Activated CD4-positive, alpha-beta T cell treated with anti-CD3 and anti-CD28 coated beads, Interleukin-2, amount 50 U/mL, for 16 hours (primary cell): ENCODE data around the gene PCDHGB7.
"Not testable (repeated sequence)": the region's sequence is repeated elsewhere in the genome, so short reads cannot be mapped to it uniquely, and the experiment has no call there.

ENCODE experiments used
- DNase-seq: peaks from one replicate; pipeline ENCODE4 v3.0.0-alpha.2; 2020

The PCDHGB7 gene

DNA sequence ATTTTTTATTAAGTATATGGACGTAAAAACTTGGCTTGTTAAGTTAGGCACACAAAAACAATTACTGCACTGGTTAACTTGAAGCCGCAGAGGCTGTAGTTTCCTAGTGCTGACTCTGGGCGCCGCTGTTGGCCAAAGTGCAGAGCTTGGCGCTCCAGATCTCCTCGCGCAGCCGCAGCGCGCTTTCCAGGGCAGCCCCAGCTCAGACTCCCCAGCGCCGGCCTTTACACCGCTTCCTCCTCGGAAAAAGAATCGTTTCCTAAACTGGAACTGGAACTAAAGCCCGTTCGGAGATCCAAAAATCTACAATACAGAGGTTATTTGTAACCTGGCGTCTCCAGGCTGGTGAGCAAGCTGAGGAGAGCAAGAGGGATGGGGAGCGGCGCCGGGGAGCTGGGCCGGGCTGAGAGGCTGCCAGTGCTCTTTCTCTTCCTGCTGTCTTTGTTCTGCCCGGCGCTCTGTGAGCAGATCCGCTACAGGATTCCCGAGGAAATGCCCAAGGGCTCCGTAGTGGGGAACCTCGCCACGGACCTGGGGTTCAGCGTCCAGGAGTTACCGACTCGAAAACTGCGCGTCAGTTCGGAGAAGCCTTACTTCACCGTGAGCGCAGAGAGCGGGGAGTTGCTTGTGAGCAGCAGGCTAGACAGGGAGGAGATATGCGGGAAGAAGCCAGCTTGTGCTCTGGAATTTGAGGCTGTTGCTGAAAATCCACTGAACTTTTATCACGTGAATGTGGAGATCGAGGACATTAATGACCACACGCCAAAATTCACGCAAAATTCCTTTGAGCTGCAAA is 19.5 kb upstream of the PCDHGB7 start, which contains the start of gene PCDHGB5:
Gene PCDHGB5, plus strand, starts transcription at position 192 of the 796 bp plus-strand sequence. Its CDS starts 181 bp downstream, at position 373.
- DNase-seq, result peak; percentile 48

DNA sequence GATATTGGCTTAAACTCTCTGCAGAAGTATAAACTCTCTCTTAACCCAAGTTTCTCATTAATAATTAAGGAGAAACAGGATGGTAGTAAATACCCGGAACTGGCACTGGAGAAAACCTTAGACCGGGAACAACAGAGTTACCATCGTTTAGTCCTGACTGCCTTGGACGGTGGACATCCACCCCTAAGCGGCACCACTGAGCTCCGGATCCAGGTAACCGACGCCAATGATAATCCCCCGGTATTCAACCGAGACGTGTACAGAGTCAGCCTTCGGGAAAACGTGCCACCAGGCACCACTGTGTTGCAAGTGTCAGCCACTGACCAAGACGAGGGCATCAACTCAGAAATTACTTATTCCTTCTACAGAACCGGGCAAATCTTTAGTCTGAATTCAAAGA is 18.9 kb upstream of the PCDHGB7 start:
- DNase-seq, result no peak

DNA sequence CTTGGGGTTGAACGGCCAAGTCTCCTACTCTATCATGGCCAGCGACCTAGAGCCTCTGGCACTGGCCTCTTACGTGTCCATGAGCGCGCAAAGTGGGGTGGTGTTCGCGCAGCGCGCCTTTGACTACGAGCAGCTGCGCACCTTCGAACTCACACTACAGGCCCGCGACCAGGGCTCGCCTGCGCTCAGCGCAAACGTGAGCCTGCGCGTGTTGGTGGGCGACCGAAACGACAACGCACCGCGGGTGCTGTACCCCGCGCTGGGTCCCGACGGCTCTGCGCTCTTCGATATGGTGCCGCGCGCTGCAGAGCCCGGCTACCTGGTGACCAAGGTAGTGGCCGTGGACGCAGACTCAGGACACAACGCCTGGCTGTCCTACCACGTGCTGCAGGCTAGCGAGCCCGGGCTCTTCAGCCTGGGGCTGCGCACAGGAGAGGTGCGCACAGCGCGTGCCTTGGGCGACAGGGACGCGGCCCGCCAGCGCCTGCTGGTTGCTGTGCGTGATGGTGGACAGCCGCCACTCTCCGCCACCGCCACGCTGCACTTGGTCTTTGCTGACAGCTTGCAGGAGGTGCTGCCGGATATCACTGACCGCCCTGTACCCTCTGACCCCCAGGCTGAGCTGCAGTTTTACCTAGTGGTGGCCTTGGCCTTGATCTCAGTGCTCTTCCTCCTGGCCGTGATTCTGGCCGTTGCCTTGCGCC is 17.8 kb upstream of the PCDHGB7 start:
- no peak for DNase-seq

DNA sequence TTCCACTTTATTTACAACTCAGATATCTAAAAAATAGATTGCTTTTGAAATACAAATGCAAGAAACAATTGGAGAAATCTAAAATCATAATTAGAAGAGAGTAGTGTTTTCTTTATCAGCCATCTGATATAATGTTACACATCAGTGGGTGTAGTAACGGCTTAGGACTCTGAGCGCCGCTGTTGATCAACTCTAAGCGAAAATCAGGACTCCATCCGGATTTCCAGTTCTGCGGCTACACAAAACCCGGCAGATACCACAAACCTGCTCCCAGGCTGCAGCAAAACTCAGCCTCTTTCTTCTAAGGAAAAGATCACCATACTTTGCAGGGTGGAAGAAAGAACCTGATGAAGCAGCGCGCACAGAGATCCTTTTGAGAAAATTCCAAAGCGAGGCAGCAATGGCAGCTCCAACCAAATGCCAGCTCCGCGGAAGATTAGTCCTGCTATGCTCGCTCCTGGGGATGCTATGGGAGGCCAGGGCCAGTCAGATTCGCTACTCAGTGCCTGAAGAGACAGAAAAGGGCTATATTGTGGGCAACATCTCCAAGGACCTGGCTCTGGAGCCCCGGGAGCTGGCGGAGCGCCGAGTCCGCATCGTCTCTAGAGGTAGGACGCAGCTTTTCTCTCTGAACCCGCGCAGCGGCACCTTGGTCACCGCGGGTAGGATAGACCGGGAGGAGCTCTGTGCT is 14.8 kb upstream of the PCDHGB7 start, which contains the start of gene PCDHGA9:
Gene PCDHGA9, plus strand, starts transcription at position 226 of the 691 bp plus-strand sequence. Its CDS starts 175 bp downstream, at position 401.
- DNase-seq, result no peak

DNA sequence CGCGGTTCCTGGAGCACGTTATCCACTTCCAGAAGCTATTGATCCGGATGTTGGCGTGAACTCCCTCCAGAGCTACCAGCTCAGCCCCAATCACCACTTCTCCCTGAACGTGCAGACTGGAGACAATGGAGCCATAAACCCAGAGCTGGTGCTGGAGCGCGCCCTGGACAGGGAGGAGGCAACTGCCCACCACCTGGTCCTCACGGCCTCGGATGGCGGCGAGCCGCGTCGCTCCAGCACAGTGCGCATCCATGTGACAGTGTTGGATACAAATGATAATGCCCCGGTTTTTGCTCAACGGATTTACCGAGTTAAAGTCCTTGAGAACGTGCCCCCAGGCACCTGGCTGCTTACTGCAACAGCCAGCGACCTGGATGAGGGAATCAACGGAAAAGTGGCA is 14.1 kb upstream of the PCDHGB7 start:
- DNase-seq, result no peak

DNA sequence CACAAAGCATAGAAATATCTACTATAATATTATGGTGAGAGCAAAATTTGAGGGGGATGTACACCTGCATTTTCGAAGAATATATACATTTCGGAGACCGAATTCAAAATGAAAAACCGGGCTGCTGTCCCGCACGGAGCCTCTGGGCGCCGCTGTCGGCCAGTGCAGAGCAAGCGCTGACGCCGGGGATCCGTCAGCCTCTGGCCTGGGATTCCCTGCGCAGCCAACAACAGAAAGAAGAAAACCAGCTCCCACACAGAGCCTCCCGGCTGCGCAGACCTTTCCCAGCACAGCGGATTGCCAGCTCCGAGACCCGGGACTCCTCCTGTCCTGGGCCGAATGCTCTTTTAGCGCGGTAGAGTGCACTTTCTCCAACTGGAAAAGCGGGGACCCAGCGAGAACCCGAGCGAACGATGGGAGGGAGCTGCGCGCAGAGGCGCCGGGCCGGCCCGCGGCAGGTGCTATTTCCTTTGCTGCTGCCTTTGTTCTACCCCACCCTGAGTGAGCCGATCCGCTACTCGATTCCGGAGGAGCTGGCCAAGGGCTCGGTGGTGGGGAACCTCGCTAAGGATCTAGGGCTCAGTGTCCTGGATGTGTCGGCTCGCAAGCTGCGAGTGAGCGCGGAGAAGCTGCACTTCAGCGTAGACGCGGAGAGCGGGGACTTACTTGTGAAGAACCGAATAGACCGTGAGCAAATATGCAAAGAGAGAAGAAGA is 9.5 kb upstream of the PCDHGB7 start, which contains the start of gene PCDHGB6:
Gene PCDHGB6, plus strand, starts transcription at position 232 of the 716 bp plus-strand sequence. Its CDS starts 182 bp downstream, at position 414.
- DNase-seq, result peak; percentile 31

DNA sequence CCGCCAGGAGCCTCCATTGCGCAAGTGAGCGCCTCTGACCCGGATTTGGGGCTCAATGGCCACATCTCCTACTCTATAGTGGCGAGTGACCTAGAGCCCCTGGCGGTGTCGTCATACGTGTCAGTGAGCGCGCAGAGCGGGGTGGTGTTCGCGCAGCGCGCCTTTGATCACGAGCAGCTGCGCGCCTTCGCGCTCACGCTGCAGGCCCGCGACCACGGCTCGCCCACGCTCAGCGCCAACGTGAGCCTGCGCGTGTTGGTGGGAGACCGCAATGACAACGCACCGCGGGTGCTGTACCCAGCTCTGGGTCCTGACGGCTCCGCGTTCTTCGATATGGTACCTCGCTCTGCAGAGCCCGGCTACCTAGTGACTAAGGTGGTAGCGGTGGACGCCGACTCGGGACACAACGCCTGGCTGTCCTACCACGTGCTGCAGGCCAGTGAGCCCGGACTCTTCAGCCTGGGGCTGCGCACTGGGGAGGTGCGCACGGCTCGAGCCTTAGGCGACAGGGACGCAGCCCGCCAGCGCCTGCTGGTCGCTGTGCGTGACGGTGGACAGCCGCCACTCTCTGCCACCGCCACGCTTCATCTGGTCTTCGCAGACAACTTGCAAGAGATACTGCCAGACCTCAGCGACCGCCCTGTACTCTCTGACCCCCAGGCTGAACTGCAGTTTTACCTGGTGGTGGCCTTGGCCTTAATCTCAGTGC is 7.7 kb upstream of the PCDHGB7 start:
- no peak for DNase-seq

DNA sequence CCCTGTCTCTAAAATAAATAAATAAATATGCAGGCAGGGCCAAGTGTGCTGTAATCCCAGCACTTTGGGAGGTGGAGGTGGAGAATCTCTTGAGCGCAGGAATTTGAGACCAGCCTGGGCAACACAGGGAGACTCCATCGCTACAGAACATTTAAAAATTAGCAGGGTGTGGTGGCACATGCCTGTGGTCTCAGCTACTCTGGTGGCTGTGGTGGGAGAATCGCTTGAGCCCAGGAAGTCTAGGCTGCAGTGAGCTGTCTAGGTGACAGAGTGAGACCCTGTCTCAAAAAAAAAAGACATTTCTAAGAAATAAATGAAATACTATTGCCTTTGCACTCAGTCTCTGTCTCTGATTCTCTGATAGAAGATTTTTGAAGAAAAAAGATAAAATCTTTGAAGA is 5.9 kb upstream of the PCDHGB7 start:
- no peak for DNase-seq

DNA sequence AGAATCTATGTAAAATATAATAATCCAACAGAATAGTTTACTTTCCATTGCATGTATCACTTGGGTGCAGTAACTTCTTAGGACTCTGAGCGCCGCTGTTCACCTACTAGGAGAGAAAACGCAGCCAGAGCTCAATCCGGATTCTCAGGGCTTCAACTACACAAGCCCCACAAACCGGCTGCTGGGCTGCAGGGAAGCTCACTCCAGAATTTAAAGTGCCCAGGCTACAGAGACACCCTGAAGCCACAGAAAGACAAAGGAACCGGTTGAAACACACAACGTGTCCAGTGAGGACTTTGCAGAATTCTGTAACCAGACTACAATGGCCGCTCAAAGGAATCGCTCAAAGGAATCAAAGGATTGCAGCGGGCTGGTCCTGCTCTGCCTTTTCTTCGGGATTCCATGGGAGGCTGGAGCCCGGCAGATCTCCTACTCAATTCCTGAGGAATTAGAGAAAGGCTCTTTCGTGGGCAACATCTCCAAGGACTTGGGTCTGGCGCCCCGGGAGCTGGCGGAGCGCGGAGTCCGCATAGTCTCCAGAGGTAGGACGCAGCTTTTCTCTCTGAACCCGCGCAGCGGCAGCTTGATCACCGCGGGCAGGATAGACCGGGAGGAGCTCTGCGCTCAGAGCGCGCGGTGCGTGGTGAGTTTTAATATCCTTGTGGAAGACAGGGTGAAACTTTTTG is 4.5 kb upstream of the PCDHGB7 start, which contains the start of gene PCDHGA10:
Gene PCDHGA10, plus strand, starts transcription at position 134 of the 686 bp plus-strand sequence. Its CDS starts 189 bp downstream, at position 323.
- DNase-seq, result peak; percentile 57

DNA sequence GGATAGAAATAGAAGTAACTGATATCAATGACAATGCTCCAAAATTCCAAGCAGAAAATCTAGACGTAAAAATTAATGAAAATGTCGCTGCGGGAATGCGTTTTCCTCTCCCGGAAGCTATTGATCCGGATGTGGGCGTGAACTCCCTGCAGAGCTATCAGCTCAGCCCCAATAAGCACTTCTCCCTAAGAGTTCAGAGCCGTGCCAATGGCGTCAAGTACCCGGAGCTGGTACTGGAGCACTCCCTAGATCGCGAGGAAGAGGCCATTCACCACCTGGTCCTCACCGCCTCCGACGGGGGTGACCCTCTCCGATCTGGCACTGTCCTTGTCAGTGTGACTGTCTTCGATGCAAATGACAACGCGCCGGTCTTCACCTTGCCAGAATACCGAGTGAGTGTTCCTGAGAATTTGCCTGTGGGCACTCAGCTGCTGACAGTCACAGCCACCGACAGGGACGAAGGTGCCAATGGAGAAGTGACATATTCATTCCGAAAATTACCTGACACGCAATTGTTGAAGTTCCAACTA is 3.9 kb upstream of the PCDHGB7 start:
- DNase-seq, result no peak

DNA sequence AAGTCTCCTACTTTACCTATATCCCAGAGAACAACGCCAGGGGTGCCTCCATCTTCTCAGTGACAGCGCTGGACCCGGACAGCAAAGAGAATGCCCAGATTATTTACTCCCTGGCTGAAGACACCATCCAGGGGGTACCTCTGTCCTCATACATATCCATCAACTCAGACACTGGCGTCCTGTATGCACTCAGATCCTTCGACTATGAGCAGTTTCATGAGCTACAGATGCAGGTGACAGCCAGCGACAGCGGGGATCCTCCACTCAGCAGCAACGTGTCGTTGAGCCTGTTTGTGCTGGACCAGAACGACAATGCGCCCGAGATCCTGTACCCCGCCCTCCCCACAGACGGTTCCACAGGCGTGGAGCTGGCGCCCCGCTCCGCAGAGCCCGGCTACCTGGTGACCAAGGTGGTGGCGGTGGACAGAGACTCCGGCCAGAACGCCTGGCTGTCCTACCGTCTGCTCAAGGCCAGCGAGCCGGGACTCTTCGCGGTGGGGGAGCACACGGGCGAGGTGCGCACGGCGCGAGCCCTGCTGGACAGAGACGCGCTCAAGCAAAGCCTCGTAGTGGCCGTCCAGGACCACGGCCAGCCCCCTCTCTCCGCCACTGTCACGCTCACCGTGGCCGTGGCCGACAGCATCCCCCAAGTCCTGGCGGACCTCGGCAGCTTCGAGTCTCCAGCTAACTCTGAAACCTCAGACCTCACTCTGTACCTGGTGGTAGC is 2.8 kb upstream of the PCDHGB7 start:
- DNase-seq, result not testable (repeated sequence)

DNA sequence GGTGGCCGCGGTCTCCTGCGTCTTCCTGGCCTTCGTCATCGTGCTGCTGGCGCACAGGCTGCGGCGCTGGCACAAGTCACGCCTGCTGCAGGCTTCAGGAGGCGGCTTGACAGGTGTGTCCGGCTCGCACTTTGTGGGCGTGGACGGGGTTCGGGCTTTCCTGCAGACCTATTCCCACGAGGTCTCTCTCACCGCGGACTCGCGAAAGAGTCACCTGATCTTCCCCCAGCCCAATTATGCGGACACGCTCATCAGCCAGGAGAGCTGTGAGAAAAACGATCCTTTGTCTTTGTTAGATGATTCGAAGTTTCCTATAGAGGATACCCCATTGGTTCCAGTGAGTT is 2.2 kb upstream of the PCDHGB7 start:
- DNase-seq, result not testable (repeated sequence)

DNA sequence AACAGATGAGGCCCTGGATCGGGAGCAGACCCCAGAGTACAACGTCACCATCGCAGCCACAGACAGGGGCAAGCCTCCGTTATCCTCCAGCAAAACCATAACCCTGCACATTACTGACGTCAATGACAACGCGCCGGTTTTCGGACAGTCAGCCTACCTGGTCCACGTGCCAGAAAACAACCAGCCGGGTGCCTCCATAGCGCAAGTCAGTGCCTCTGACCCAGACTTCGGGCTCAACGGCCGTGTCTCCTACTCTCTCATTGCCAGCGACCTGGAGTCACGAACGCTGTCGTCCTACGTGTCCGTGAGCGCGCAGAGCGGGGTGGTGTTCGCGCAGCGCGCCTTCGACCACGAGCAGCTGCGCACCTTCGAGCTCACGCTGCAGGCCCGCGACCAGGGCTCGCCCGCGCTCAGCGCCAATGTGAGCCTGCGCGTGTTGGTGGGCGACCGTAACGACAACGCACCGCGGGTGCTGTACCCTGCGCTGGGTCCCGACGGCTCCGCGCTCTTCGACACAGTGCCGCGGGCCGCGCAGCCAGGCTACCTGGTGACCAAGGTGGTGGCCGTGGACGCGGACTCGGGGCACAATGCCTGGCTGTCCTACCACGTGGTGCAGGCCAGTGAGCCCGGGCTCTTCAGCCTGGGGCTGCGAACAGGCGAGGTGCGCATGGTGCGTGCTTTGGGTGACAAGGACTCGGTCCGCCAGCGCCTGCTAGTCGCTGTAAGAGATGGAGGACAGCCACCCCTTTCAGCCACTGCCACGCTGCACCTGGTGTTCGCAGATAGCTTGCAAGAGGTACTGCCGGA is 1.8 kb downstream of the PCDHGB7 start:
- no peak for DNase-seq

DNA sequence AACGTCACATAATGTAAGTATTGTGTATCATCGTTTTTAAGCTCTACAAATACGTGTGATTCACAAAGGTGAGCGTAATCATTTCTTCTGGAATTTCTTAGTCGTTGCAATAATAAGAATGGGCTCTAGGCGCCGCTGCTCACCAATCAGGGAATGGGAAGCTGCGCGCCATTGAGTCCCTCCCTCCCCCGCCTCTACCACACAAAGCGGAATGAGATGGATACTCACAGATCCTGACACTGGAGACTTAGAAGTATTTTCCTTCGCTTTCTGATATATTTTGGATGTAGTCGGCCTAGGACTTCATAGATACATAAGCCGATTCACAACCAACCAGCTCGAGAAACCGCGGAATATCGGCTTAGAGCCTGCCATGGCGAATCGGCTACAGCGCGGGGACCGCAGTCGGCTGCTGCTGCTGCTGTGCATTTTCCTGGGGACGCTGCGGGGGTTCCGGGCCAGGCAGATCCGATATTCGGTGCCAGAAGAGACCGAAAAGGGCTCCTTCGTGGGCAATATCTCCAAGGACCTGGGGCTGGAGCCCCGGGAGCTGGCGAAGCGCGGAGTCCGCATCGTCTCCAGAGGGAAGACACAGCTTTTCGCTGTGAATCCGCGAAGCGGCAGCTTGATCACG is 3.5 kb downstream of the PCDHGB7 start, which contains the start of gene PCDHGA11:
Gene PCDHGA11, plus strand, starts transcription at position 197 of the 634 bp plus-strand sequence. Its CDS starts 177 bp downstream, at position 374.
- DNase-seq, result peak; percentile 53

DNA sequence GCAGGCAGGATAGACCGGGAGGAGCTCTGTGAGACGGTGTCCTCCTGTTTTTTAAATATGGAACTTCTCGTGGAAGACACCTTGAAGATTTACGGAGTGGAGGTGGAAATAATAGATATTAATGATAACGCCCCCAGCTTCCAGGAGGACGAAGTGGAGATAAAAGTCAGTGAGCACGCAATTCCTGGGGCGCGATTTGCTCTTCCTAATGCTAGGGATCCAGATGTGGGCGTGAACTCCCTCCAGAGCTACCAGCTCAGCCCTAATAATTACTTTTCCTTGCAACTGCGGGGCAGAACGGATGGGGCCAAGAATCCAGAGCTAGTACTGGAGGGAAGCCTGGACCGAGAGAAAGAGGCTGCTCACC is 4.0 kb downstream of the PCDHGB7 start:
- DNase-seq, result no peak

DNA sequence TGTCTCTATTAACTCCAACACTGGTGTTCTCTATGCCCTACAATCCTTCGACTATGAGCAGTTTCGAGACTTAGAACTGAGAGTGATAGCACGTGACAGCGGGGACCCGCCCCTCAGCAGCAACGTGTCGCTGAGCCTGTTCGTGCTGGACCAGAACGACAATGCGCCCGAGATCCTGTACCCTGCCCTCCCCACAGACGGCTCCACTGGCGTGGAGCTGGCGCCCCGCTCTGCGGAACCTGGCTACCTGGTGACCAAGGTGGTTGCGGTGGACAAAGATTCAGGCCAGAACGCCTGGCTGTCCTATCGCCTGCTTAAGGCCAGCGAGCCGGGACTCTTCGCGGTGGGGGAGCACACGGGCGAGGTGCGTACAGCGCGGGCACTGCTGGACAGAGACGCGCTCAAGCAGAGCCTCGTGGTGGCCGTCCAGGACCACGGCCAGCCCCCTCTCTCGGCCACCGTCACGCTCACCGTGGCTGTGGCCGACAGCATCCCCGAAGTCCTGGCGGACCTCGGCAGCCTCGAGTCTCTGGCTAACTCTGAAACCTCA is 5.3 kb downstream of the PCDHGB7 start:
- no peak for DNase-seq

DNA sequence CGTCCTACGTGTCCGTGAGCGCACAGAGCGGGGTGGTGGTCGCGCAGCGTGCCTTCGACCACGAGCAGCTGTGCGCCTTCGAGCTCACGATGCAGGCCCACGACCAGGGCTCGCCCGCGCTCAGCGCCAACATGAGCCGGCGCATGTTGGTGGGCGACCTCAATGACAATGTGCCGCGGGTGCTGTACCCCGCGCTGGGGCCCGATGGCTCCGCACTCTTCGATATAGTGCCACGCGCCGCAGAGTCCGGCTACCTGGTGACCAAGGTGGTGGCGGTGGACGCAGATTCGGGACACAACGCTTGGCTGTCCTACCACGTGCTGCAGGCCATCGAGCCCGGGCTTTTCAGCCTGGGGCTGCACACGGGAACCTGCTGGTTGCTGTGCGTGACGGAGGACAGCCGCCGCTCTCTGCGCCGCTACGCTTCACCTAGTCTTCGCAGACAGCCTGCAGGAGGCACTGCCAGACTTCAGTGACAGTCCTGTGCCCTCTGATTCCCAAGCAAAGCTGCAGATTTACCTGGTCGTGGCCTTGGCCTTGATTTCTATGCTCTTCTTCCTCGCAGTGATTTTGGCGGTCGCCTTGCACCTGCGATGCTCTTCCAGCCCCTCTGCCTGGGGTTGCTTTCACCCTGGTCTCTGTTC is 10.4 kb downstream of the PCDHGB7 start:
- no peak for DNase-seq
